Fibroblast of lung (primary cell): ENCODE measurements around the gene TMTC3.

Source experiments
- CTCF ChIP-seq, 2 donors: IDR thresholded peaks in 1 of 2; conservative IDR thresholded peaks in 1 of 2; 1 replicate in 1 of 2; 2 replicates in 1 of 2; pipeline ENCODE4 v1.5.1; 2011 to 2012; ENCODE audit warnings: low read length in 2 of 2, control low read depth in 1 of 2, inconsistent platforms in 1 of 2, low read depth in 1 of 2, mild to moderate bottlenecking in 1 of 2
- EZH2 ChIP-seq: IDR thresholded peaks from 2 replicates; pipeline ENCODE4 v1.5.1; 2012; ENCODE audit warnings: low read length, control low read depth, mild to moderate bottlenecking; ENCODE audit errors: missing control alignments

DNA sequence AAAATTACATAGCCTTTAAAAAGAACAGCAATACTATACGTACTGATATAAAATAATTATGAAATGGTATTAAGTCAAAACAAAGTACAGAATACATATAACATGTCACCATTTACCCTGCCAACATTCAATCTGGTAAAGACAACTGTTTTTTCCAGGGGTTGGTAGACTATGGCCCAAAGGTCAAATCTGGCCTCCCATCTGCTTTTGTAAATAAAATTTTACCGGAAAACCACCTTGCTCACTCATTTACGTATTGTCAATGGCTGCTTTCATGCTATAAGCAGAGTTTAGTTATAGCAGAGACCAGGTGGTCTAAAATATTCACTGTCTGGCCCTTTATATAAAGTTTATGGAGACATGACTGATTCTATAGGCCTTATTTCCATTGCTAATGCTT, 14.3 kb upstream of the TMTC3 start:
- TF ChIP-seq CTCF (conservative IDR thresholded peaks at IDR 0.05 in 1 of 2, IDR thresholded peaks at IDR 0.05 in 1 of 2; ENCODE audit: low read depth in 1 of 2, low read length in 2 of 2) (no peak), EZH2 (no peak)
